Measurements from ENCODE around the gene DIDO1. TPM values are rescaled to one million over a fixed set of nuclear protein-coding genes. Genes with fewer than 3 reads are reported as not detected.

Gene DIDO1
- total RNA-seq, 3 donors from 2014 or later = 59.8 to 83.1 (median 64.9) TPM

GRCh38 chr20:62935204-62935967, 9.1 kb upstream of the DIDO1 start:
- no peak for DNase-seq (ENCODE audit: low spot score in 2 of 2)
- H3K27me3 ChIP-seq = no peaks in the 10 kb centered on the region
- H3K9me3 ChIP-seq = no peaks in the 10 kb centered on the region
- TF ChIP-seq CTCF (IDR thresholded peaks at IDR 0.05) (no peak), POLR2AphosphoS5 (IDR thresholded peaks at IDR 0.05) (no peak), POLR2A (IDR thresholded peaks at IDR 0.05) (no peak)
- peak overlapping the region in 2 of 3 donors; percentile 98 for H3K4me3 ChIP-seq
- peaks cover 0 to 15% of the 10 kb centered on the region in 2 donors for H3K4me1 ChIP-seq
- intact Hi-C loops (cut with DNase I; ENCODE audit: low total_unique reads) = no loop called here
- H3K36me3 ChIP-seq = no peaks in the 10 kb centered on the region
- H3K27ac ChIP-seq = no peak overlapping the region

GRCh38 chr20:62933966-62934365, 7.7 kb upstream of the DIDO1 start:
- H3K27me3 ChIP-seq = no peaks in the 10 kb centered on the region
- intact Hi-C loops (cut with DNase I; ENCODE audit: low total_unique reads) = no loop called here
- DNase-seq (ENCODE audit: low spot score in 2 of 2) = no peak
- H3K4me1 ChIP-seq = peaks cover 0 to 8% of the 10 kb centered on the region in 2 donors
- H3K27ac ChIP-seq = no peak overlapping the region
- no peak overlapping the region for H3K4me3 ChIP-seq
- H3K9me3 ChIP-seq = no peaks in the 10 kb centered on the region
- no peaks in the 10 kb centered on the region for H3K36me3 ChIP-seq
- no peak for TF ChIP-seq POLR2A (IDR thresholded peaks at IDR 0.05)
- no peak for TF ChIP-seq CTCF (IDR thresholded peaks at IDR 0.05)
- no peak for TF ChIP-seq POLR2AphosphoS5 (IDR thresholded peaks at IDR 0.05)

- H3K27me3 ChIP-seq = no peaks in the 10 kb centered on the region
- DNase-seq (ENCODE audit: low spot score in 2 of 2) = no peak
- no peak overlapping the region for H3K27ac ChIP-seq
- H3K9me3 ChIP-seq = no peaks in the 10 kb centered on the region
- H3K4me3 ChIP-seq = no peak overlapping the region
- no peaks in the 10 kb centered on the region for H3K36me3 ChIP-seq
- H3K4me1 ChIP-seq = peaks cover 7 to 25% of the 10 kb centered on the region in 2 donors
- intact Hi-C loops (cut with DNase I; ENCODE audit: low total_unique reads) = no loop called here
- TF ChIP-seq CTCF (IDR thresholded peaks at IDR 0.05) (no peak), POLR2AphosphoS5 (IDR thresholded peaks at IDR 0.05) (no peak), POLR2A (IDR thresholded peaks at IDR 0.05) (no peak)
Measured at GRCh38 chr20:62931464-62931863, 5.2 kb upstream of the DIDO1 start.

GRCh38 chr20:62929051-62929538, 2.8 kb upstream of the DIDO1 start:
- no peaks in the 10 kb centered on the region for H3K9me3 ChIP-seq
- no peaks in the 10 kb centered on the region for H3K36me3 ChIP-seq
- intact Hi-C loops (cut with DNase I; ENCODE audit: low total_unique reads) = no loop called here
- peak overlapping the region; percentile 88 to 99 for H3K27ac ChIP-seq
- DNase-seq (ENCODE audit: low spot score in 2 of 2) = peak; percentile 53 to 67
- TF ChIP-seq CTCF (IDR thresholded peaks at IDR 0.05) (no peak), POLR2AphosphoS5 (IDR thresholded peaks at IDR 0.05) (peak in 1 of 3 donors; percentile 36)
- peak overlapping the region; percentile 47 to 68 (median 57) for H3K4me3 ChIP-seq
- peaks cover 8 to 28% of the 10 kb centered on the region in 2 donors for H3K4me1 ChIP-seq
- no peaks in the 10 kb centered on the region for H3K27me3 ChIP-seq

- TF ChIP-seq CTCF (IDR thresholded peaks at IDR 0.05) (no peak), POLR2AphosphoS5 (IDR thresholded peaks at IDR 0.05) (no peak), POLR2A (IDR thresholded peaks at IDR 0.05) (no peak)
- intact Hi-C loops (cut with DNase I; ENCODE audit: low total_unique reads) = no loop called here
- Histone ChIP-seq H3K36me3 (no peaks in the 10 kb centered on the region), H3K4me1 (peaks cover 13 to 32% of the 10 kb centered on the region in 2 donors), H3K9me3 (no peaks in the 10 kb centered on the region), H3K27ac (peak overlapping the region; percentile 88 to 99), H3K4me3 (peak overlapping the region; percentile 47 to 68 (median 57)), H3K27me3 (no peaks in the 10 kb centered on the region)
- DNase-seq (ENCODE audit: low spot score in 2 of 2) = no peak
Measured at GRCh38 chr20:62928246-62928939, 2.1 kb upstream of the DIDO1 start.
